GM21515 (cell line): ENCODE measurements around the gene TMEM164.

Source experiments
- ATAC-seq: cut with Tn5 transposase; IDR thresholded peaks from one replicate; pipeline ENCODE4 v1.9.1; 2021; ENCODE audit not compliant: unreplicated experiment

The TMEM164 gene

GRCh38 chrX:110062919-110063318 is 60.0 kb downstream of the TMEM164 start:
- no peak for ATAC-seq

GRCh38 chrX:110066488-110067225 is 63.7 kb downstream of the TMEM164 start:
- no peak for ATAC-seq

- ATAC-seq = no peak
These were observed 68.1 kb downstream of the TMEM164 start for GRCh38 chrX:110070970-110071369.

- no peak for ATAC-seq
These were observed 78.4 kb downstream of the TMEM164 start for GRCh38 chrX:110081320-110081719.

- ATAC-seq = no peak
These were observed 78.8 kb downstream of the TMEM164 start for GRCh38 chrX:110081740-110082139.

- ATAC-seq = no peak
These were observed 79.2 kb downstream of the TMEM164 start for GRCh38 chrX:110082161-110082560.

GRCh38 chrX:110086162-110086915 is 83.4 kb downstream of the TMEM164 start:
- no peak for ATAC-seq

GRCh38 chrX:110086916-110087484 is 84.1 kb downstream of the TMEM164 start:
- no peak for ATAC-seq

- ATAC-seq = no peak
These were observed 84.8 kb downstream of the TMEM164 start for GRCh38 chrX:110087485-110088356.

- ATAC-seq = no peak
These were observed 86.9 kb downstream of the TMEM164 start for GRCh38 chrX:110089656-110090403.

- no peak for ATAC-seq
These were observed 95.0 kb downstream of the TMEM164 start for GRCh38 chrX:110097920-110098319.

GRCh38 chrX:110103344-110103743 is 100.4 kb downstream of the TMEM164 start:
- ATAC-seq = no peak

GRCh38 chrX:110104078-110104477 is 101.2 kb downstream of the TMEM164 start:
- no peak for ATAC-seq

GRCh38 chrX:110108381-110108821 is 105.5 kb downstream of the TMEM164 start:
- ATAC-seq = peak; percentile 70

- no peak for ATAC-seq
These were observed 111.4 kb downstream of the TMEM164 start for GRCh38 chrX:110114260-110114776.

- no peak for ATAC-seq
These were observed 113.4 kb downstream of the TMEM164 start for GRCh38 chrX:110116066-110116980.

- no peak for ATAC-seq
These were observed 115.6 kb downstream of the TMEM164 start for GRCh38 chrX:110118530-110118929.

- ATAC-seq = no peak
These were observed 116.6 kb downstream of the TMEM164 start for GRCh38 chrX:110119480-110119879.

GRCh38 chrX:110120025-110120424 is 117.1 kb downstream of the TMEM164 start:
- no peak for ATAC-seq
